HepG2 (cell line): Measurements from ENCODE around the gene SEMA4C. TPM values are rescaled to one million over a fixed set of nuclear protein-coding genes. Genes with fewer than 3 reads are reported as not detected.
A peak's percentile ranks its signal among the peaks of the same experiment; 100 is the strongest.

Experiments
- CENPT ChIP-seq: sonication (generic); formaldehyde crosslinking; IDR thresholded peaks from 2 replicates; pipeline ENCODE4 v1.8.0; 2022; ENCODE audit warnings: low read depth, mild to moderate bottlenecking, moderate library complexity, missing genetic modification reagents
- DNMT1 ChIP-seq: sonication (generic); formaldehyde crosslinking; IDR thresholded peaks from 2 replicates; pipeline ENCODE4 v1.5.1; 2020; ENCODE audit warnings: mild to moderate bottlenecking, missing genetic modification reagents
- DNMT3B ChIP-seq: conservative IDR thresholded peaks from 2 replicates; pipeline ENCODE4 v1.6.1; 2016; ENCODE audit warnings: missing biosample characterization, control low read depth
- ESRRA ChIP-seq: sonication (generic); formaldehyde crosslinking; IDR thresholded peaks from 2 replicates; pipeline ENCODE4 v1.5.1; 2020; ENCODE audit warnings: mild to moderate bottlenecking, low read depth, missing genetic modification reagents
- HMGA1 ChIP-seq: sonication (generic); formaldehyde crosslinking; conservative IDR thresholded peaks from 2 replicates; pipeline ENCODE4 v1.4.0; 2020; ENCODE audit warnings: missing genetic modification reagents
- HNRNPLL ChIP-seq: fragments of 200-400 bp; formaldehyde crosslinking; IDR thresholded peaks from 2 replicates; pipeline ENCODE4 v1.6.1; 2017; ENCODE audit warnings: mild to moderate bottlenecking, low read depth, low read length; ENCODE audit not compliant: poor library complexity, severe bottlenecking
- KLF16 ChIP-seq, 2 experiments: sonication (generic) in 1 of 2; formaldehyde crosslinking in 1 of 2; IDR thresholded peaks; 2 replicates each; pipeline versions ENCODE4 v1.6.1 to v1.8.0; 2016 to 2023; ENCODE audit warnings: missing genetic modification reagents in 2 of 2, missing compliant biosample characterization in 1 of 2
- MTA3 ChIP-seq: sonication (generic); formaldehyde crosslinking; IDR thresholded peaks from 2 replicates; pipeline ENCODE4 v1.4.0; 2020; ENCODE audit warnings: missing genetic modification reagents
- NFKBIZ ChIP-seq: IDR thresholded peaks from 2 replicates; pipeline ENCODE4 v1.6.1; 2018; ENCODE audit warnings: missing genetic modification reagents, missing compliant biosample characterization
- NR1H2 ChIP-seq: sonication (generic); formaldehyde crosslinking; IDR thresholded peaks from 2 replicates; pipeline ENCODE4 v1.8.1; 2022; ENCODE audit warnings: low read depth, missing genetic modification reagents, borderline replicate concordance
- NR2F1 ChIP-seq, 2 experiments: fragments of 450-650 bp in 1 of 2; formaldehyde crosslinking in 1 of 2; IDR thresholded peaks; 2 replicates each; pipeline versions ENCODE4 v1.5.0 to v1.6.1; 2016 to 2020; ENCODE audit warnings: mild to moderate bottlenecking in 1 of 2, missing compliant biosample characterization in 1 of 2, missing genetic modification reagents in 1 of 2, moderate library complexity in 1 of 2
- SMAD9 ChIP-seq: sonication (generic); formaldehyde crosslinking; IDR thresholded peaks from 2 replicates; pipeline ENCODE4 v1.5.1; 2020; ENCODE audit warnings: mild to moderate bottlenecking, missing genetic modification reagents
- TBX2 ChIP-seq: sonication (generic); formaldehyde crosslinking; IDR thresholded peaks from 2 replicates; pipeline ENCODE4 v1.5.0; 2020; ENCODE audit warnings: missing genetic modification reagents, mild to moderate bottlenecking, borderline replicate concordance
- TCF7 ChIP-seq: sonication (generic); IDR thresholded peaks from 2 replicates; pipeline ENCODE4 v1.6.1; 2016; ENCODE audit warnings: antibody characterized with exemption, low read depth
- TMF1 ChIP-seq: sonication (generic); formaldehyde crosslinking; IDR thresholded peaks from 2 replicates; pipeline ENCODE4 v1.8.1; 2022; ENCODE audit warnings: low read depth, missing genetic modification reagents
- ZNF264 ChIP-seq: sonication (generic); formaldehyde crosslinking; IDR thresholded peaks from 2 replicates; pipeline ENCODE4 v1.4.0; 2020; ENCODE audit warnings: missing genetic modification reagents
- ZNF292 ChIP-seq: sonication (generic); formaldehyde crosslinking; IDR thresholded peaks from 2 replicates; pipeline ENCODE4 v1.8.1; 2022; ENCODE audit warnings: mild to moderate bottlenecking, low read depth, missing genetic modification reagents, borderline replicate concordance
- ZNF329 ChIP-seq: sonication (generic); formaldehyde crosslinking; IDR thresholded peaks from 2 replicates; pipeline ENCODE4 v1.9.0; 2021; ENCODE audit warnings: low read depth, mild to moderate bottlenecking, missing genetic modification reagents
- ZNF382 ChIP-seq: sonication (generic); formaldehyde crosslinking; IDR thresholded peaks from 2 replicates; pipeline ENCODE4 v1.5.0; 2020; ENCODE audit warnings: missing genetic modification reagents, mild to moderate bottlenecking, borderline replicate concordance
- ZNF549 ChIP-seq: sonication (generic); formaldehyde crosslinking; IDR thresholded peaks from 2 replicates; pipeline ENCODE4 v1.5.0; 2020; ENCODE audit warnings: missing genetic modification reagents
- ZNF577 ChIP-seq: sonication (generic); formaldehyde crosslinking; IDR thresholded peaks from 2 replicates; pipeline ENCODE4 v1.4.0; 2020; ENCODE audit warnings: mild to moderate bottlenecking, low read depth, missing genetic modification reagents, borderline replicate concordance
- ZNF839 ChIP-seq: sonication (generic); formaldehyde crosslinking; IDR thresholded peaks from 2 replicates; pipeline ENCODE4 v1.4.0; 2020; ENCODE audit warnings: missing genetic modification reagents, mild to moderate bottlenecking, borderline replicate concordance
- polyA plus RNA-seq, 8 experiments: library from polyadenylated mRNA; depleted of rRNA in 3 of 8; stranded (reverse) in 7 of 8; unstranded in 1 of 8; fragments of >200 nt; fragmentation: Illumina TruSeq in 4 of 8; extraction: Trizol in 4 of 8; gene quantifications; 2 replicates each; pipeline versions ENCODE4 v1.2.1 to v1.2.3, GENCODE V29; 2011 to 2016; ENCODE audit warnings: low read depth in 4 of 8, missing spikeins in 1 of 8, mixed read lengths in 1 of 8; ENCODE audit not compliant: insufficient read depth in 1 of 8
- total RNA-seq, 5 experiments: library from RNA; depleted of rRNA; stranded (reverse); fragments of >200 nt; fragmentation: Illumina TruSeq; extraction: Trizol; gene quantifications; 2 replicates each; pipeline ENCODE4 v1.2.3, GENCODE V29; 2016; ENCODE audit warnings: low read depth in 1 of 5
- TF ChIP-seq, protein P1 (sequence below): IDR thresholded peaks from 2 replicates; pipeline ENCODE4 v1.6.1; 2016; ENCODE audit warnings: low read depth, control low read depth
- TF ChIP-seq, protein P2 (sequence below): sonication (generic); formaldehyde crosslinking; conservative IDR thresholded peaks from 2 replicates; pipeline ENCODE4 v1.8.0; 2022; ENCODE audit warnings: missing genetic modification reagents
- TF ChIP-seq, protein P3 (sequence below): IDR thresholded peaks from 2 replicates; pipeline ENCODE4 v1.6.1; 2016
- TF ChIP-seq, protein P4 (sequence below): sonication (generic); formaldehyde crosslinking; conservative IDR thresholded peaks from 2 replicates; pipeline ENCODE4 v1.4.0; 2020; ENCODE audit warnings: missing genetic modification reagents

The SEMA4C gene
- total and polyA plus RNA-seq, 2 of the 13 experiments (the other 11 are each of a cell fraction or from before 2014, with no cell fraction given): 25.9 to 46.6 TPM

DNA sequence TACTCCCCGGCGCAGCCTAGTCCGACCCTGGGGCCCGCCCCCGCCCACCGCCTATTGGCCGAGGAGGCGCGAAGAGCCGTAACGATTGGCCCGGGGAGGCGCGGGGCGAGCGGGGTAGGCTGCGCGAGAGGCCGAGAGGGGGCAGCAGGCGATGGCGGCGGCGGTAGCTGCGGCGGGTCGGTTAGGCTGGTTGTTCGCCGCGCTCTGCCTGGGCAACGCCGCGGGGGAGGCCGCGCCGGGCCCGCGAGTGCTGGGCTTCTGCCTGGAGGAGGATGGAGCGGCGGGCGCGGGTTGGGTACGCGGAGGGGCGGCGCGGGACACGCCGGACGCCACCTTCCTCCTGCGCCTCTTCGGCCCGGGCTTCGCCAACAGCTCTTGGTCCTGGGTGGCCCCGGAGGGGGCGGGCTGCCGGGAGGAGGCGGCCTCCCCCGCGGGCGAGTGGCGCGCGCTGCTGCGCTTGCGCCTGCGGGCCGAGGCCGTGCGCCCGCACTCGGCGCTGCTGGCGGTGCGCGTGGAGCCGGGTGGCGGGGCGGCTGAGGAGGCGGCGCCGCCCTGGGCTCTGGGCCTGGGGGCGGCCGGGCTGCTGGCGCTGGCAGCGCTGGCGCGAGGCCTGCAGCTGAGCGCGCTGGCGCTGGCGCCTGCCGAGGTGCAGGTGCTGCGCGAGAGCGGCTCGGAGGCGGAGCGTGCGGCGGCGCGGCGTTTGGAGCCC is 53.6 kb downstream of the SEMA4C start, which contains the start of gene CNNM3 (continued):
- TF ChIP-seq ZNF839 (no peak), ZNF329 (peak; percentile 52; the same call in 1 of the 2 replicates), ZNF292 (no peak), SMAD9 (CRISPR knock-in tag) (no peak), ZNF577 (no peak), MTA3 (CRISPR knock-in tag) (no peak), ESRRA (peak; percentile 79), HNRNPLL (peak; percentile 93), TCF7 (no peak), DNMT3B (no peak; the same call in 1 of the 2 replicates), NR2F1 (CRISPR knock-in tag; IDR thresholded peaks at IDR 0.05) (peak in 1 of 2 experiments; percentile 9; a peak in 1 of 4 replicates), DNMT1 (CRISPR knock-in tag) (peak; percentile 68; the same call in 1 of the 2 replicates), ZNF549 (CRISPR knock-in tag) (no peak), TBX2 (peak; percentile 90), KLF16 (CRISPR knock-in tag; IDR thresholded peaks at IDR 0.05) (peak in 1 of 2 experiments; percentile 79; a peak in 2 of 4 replicates), HMGA1 (CRISPR knock-in tag) (no peak), NR1H2 (CRISPR knock-in tag) (no peak), CENPT (CRISPR knock-in tag) (peak; percentile 16; the same call in 1 of the 2 replicates), ZNF264 (CRISPR knock-in tag) (no peak), TMF1 (0 out of 2 replicates have a peak, but pooled peaks have one; percentile 32), ZNF382 (CRISPR knock-in tag) (no peak), NFKBIZ (peak; percentile 70; the same call in 1 of the 2 replicates)
- TF ChIP-seq, protein P1, sequence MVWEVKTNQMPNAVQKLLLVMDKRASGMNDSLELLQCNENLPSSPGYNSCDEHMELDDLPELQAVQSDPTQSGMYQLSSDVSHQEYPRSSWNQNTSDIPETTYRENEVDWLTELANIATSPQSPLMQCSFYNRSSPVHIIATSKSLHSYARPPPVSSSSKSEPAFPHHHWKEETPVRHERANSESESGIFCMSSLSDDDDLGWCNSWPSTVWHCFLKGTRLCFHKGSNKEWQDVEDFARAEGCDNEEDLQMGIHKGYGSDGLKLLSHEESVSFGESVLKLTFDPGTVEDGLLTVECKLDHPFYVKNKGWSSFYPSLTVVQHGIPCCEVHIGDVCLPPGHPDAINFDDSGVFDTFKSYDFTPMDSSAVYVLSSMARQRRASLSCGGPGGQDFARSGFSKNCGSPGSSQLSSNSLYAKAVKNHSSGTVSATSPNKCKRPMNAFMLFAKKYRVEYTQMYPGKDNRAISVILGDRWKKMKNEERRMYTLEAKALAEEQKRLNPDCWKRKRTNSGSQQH (CRISPR knock-in tag): 0 out of 2 replicates have a peak, but pooled peaks have one; percentile 22
- TF ChIP-seq, protein P2, sequence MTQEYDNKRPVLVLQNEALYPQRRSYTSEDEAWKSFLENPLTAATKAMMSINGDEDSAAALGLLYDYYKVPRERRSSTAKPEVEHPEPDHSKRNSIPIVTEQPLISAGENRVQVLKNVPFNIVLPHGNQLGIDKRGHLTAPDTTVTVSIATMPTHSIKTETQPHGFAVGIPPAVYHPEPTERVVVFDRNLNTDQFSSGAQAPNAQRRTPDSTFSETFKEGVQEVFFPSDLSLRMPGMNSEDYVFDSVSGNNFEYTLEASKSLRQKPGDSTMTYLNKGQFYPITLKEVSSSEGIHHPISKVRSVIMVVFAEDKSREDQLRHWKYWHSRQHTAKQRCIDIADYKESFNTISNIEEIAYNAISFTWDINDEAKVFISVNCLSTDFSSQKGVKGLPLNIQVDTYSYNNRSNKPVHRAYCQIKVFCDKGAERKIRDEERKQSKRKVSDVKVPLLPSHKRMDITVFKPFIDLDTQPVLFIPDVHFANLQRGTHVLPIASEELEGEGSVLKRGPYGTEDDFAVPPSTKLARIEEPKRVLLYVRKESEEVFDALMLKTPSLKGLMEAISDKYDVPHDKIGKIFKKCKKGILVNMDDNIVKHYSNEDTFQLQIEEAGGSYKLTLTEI: no peak
- TF ChIP-seq, protein P3, sequence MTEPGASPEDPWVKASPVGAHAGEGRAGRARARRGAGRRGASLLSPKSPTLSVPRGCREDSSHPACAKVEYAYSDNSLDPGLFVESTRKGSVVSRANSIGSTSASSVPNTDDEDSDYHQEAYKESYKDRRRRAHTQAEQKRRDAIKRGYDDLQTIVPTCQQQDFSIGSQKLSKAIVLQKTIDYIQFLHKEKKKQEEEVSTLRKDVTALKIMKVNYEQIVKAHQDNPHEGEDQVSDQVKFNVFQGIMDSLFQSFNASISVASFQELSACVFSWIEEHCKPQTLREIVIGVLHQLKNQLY (CRISPR knock-in tag): no peak
- TF ChIP-seq, protein P4, sequence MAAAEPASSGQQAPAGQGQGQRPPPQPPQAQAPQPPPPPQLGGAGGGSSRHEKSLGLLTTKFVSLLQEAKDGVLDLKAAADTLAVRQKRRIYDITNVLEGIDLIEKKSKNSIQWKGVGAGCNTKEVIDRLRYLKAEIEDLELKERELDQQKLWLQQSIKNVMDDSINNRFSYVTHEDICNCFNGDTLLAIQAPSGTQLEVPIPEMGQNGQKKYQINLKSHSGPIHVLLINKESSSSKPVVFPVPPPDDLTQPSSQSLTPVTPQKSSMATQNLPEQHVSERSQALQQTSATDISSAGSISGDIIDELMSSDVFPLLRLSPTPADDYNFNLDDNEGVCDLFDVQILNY (CRISPR knock-in tag): peak; percentile 62
